Measurements from ENCODE around the gene B4GALNT4.

B4GALNT4 gene

DNA sequence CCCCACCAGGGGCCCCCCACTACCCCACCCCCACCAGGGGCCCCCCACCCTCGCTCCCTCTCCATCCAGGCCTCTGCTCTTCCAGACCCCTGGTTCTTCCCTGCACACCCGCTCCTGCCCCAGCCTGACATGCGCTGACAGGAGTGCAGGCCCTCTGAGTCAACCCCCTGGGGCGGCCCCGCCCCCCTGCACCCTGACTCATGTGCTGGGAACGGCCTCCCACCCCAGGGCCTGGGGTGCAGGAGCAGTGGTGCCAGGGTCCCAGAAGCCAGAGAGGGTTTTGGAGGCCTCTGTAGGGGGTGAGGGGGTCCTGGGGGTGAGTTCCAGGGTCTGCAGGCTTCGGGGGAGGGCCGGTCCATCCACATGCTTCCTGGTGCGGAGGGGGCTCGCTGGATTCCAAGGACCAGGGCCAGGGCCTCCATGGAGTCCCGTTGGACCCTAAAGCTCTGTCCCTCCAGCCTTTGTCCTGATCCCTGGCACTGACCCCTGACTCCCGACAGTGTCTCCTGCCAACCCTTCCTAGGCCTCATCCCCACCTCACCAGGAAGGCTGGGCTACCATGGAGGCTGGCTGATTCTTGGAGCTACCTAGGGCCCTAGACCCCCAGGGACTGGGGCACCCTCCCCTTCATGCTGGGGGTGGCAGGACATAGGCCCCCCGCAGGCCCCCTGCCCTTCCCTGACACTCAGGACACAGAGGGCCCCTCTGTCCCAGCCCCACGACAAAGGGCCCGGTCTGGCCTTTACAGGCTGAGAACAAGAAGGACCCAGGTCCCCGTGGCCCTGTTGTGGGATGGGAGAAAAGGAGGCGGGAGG, 24.1 kb downstream of the B4GALNT4 start:
- ChIA-PET POLR2A (interaction anchor here (0.6 kb wide), 1 partner anchor 27 kb away, joined by 3 read pairs; no protein-coding TSS in a partner anchor), CTCF (no interaction called here)
- TF ChIP-seq, protein P1, sequence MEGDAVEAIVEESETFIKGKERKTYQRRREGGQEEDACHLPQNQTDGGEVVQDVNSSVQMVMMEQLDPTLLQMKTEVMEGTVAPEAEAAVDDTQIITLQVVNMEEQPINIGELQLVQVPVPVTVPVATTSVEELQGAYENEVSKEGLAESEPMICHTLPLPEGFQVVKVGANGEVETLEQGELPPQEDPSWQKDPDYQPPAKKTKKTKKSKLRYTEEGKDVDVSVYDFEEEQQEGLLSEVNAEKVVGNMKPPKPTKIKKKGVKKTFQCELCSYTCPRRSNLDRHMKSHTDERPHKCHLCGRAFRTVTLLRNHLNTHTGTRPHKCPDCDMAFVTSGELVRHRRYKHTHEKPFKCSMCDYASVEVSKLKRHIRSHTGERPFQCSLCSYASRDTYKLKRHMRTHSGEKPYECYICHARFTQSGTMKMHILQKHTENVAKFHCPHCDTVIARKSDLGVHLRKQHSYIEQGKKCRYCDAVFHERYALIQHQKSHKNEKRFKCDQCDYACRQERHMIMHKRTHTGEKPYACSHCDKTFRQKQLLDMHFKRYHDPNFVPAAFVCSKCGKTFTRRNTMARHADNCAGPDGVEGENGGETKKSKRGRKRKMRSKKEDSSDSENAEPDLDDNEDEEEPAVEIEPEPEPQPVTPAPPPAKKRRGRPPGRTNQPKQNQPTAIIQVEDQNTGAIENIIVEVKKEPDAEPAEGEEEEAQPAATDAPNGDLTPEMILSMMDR (IDR thresholded peaks at IDR 0.05; ENCODE audit: control extremely low read depth, extremely low read depth, low read depth, missing control alignments), result no peak
- no peak for DNase-seq (ENCODE audit: extremely low spot score)

DNA sequence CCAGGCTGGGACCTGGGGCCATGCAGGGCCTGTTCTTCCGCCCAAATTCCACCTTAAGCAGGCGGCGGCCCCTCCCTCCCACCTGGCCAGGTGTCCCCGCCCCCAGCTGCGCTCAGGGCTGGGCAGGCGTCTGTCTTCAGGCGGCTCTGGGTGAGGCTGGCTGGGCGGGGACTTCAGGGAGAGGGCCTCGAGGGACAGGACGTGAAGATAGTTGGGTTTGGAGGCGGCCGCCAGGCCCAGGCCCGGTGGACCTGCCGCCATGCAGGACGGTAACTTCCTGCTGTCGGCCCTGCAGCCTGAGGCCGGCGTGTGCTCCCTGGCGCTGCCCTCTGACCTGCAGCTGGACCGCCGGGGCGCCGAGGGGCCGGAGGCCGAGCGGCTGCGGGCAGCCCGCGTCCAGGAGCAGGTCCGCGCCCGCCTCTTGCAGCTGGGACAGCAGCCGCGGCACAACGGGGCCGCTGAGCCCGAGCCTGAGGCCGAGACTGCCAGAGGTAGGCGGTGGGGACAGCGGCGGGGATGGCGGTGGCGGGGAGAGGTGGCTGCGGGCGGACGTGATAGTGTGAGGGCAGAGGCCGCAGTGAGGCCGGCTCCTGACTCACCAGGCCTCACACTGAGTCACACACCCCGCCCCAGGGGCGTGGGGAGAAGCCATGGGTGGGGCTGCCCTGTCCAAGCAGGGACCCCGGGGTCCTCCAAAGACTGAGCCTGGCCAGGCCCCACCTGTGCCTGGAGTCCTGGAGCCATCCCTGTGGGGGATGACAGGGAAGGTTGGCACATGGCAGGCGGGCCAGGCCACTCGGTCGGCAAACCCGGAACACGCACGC, 24.9 kb downstream of the B4GALNT4 start, which contains the start of gene PKP3:
Gene PKP3, plus strand, starts transcription at position 176 of the 824 bp plus-strand sequence. Its CDS starts 84 bp downstream, at position 260.
- POLR2A ChIA-PET, result interaction anchor here (0.6 kb wide), 1 partner anchor 28 kb away, joined by 3 read pairs; no protein-coding TSS in a partner anchor
- TF ChIP-seq, protein P1 (IDR thresholded peaks at IDR 0.05; ENCODE audit: control extremely low read depth, extremely low read depth, low read depth, missing control alignments), result no peak
- DNase-seq (ENCODE audit: extremely low spot score), result no peak
- CTCF ChIA-PET, result no interaction called here

GRCh38 chr11:394858-395655, 25.8 kb downstream of the B4GALNT4 start:
- POLR2A ChIA-PET, result no interaction called here
- CTCF ChIA-PET, result no interaction called here
- no peak for DNase-seq (ENCODE audit: extremely low spot score)
- TF ChIP-seq, protein P1 (IDR thresholded peaks at IDR 0.05; ENCODE audit: control extremely low read depth, extremely low read depth, low read depth, missing control alignments), result no peak

DNA sequence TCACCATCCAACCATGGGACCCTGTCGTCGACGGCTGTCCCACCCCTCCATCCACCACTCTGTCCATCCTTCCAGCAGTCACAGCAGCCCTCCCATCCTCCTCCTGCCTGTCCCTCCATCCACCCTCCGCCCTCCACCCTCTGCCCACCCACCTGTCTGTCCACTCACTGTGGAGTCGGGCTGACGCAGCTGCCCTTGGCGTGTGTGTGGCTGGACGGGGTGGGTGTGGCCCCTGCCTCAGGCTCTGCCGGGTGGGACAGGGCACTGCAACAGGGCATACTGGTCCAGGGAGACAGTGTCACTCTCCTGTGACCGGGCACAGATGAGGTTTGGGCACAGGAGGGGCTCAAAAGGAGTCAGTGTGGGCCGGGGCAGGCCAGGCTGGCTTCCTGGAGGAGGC, 26.6 kb downstream of the B4GALNT4 start:
- TF ChIP-seq, protein P1 (IDR thresholded peaks at IDR 0.05; ENCODE audit: control extremely low read depth, extremely low read depth, low read depth, missing control alignments), result no peak
- ChIA-PET CTCF (interaction anchor here (1.4 to 2.4 kb wide), 4 partner anchors 10 to 145 kb away, joined by 3 to 22 read pairs (median 13); no protein-coding TSS in a partner anchor), POLR2A (interaction anchor here (0.5 kb wide), 1 partner anchor 362 kb away, joined by 5 read pairs; no protein-coding TSS in a partner anchor)

DNA sequence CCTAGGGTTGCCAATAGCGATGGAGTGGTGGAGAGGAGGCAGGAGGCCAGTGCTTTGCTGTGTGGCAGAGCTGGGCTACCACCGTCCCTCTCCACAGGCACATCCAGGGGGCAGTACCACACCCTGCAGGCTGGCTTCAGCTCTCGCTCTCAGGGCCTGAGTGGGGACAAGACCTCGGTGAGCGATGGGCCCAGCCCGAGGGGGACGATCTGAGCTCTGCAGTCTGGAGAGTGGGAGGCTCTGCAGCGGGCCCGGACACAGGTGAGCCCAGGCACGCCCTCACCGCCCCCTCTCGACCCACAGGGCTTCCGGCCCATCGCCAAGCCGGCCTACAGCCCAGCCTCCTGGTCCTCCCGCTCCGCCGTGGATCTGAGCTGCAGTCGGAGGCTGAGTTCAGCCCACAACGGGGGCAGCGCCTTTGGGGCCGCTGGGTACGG, 27.2 kb downstream of the B4GALNT4 start:
- peak; percentile 43 for DNase-seq (ENCODE audit: extremely low spot score)
- POLR2A ChIA-PET, result no interaction called here
- TF ChIP-seq, protein P1 (IDR thresholded peaks at IDR 0.05; ENCODE audit: control extremely low read depth, extremely low read depth, low read depth, missing control alignments), result no peak
- CTCF ChIA-PET, result interaction anchor here (0.6 to 2.4 kb wide), 12 partner anchors 9 to 166 kb away, joined by 3 to 22 read pairs (median 4); partner anchors contain the start of genes ANO9 and IFITM2

More for the DNA sequence above, 26.6 kb downstream of the B4GALNT4 start:
- DNase-seq (ENCODE audit: extremely low spot score), result no peak

Data from GM10248 (cell line).